Bronchial epithelial cell (primary cell): Measurements from ENCODE around the gene RNF39. TPM values are rescaled to one million over a fixed set of nuclear protein-coding genes. Genes with fewer than 3 reads are reported as not detected.
A peak's percentile ranks its signal among the peaks of the same experiment; 100 is the strongest.

Experiments used
- DNase-seq: peaks from one replicate; pipeline ENCODE4 v3.0.0-alpha.2; 2010; ENCODE audit warnings: low read depth
- FAIRE-seq: peaks from 2 replicates; lab custom pipeline; 2011; peaks lifted over from hg19 to GRCh38; lab: Jason Lieb, UNC
- H3K27me3 ChIP-seq: 2 replicates; pipeline ENCODE4 v1.5.1; 2011; ENCODE audit warnings: low read length; ENCODE audit not compliant: control insufficient read depth, insufficient read depth
- H3K36me3 ChIP-seq: 2 replicates; pipeline ENCODE4 v1.5.1; 2011; ENCODE audit warnings: low read length; ENCODE audit not compliant: control insufficient read depth, insufficient read depth
- H3K4me3 ChIP-seq: 2 replicates; pipeline ENCODE4 v1.5.1; 2011; ENCODE audit warnings: mild to moderate bottlenecking, low read depth, low read length, control low read depth
- total RNA-seq: library from RNA; depleted of rRNA; stranded (reverse); fragments of >200 nt; gene quantifications from 2 replicates; pipeline ENCODE4 v1.2.1, GENCODE V29; 2014
- TF ChIP-seq, protein P1 (sequence below): IDR thresholded peaks from 2 replicates; pipeline ENCODE4 v1.5.1; 2011; ENCODE audit warnings: mild to moderate bottlenecking, moderate library complexity, low read length, control low read depth, inconsistent platforms; ENCODE audit not compliant: insufficient read depth, severe bottlenecking

The RNF39 gene
- total RNA-seq, 1 donor from 2014 or later: 1.6 TPM

DNA sequence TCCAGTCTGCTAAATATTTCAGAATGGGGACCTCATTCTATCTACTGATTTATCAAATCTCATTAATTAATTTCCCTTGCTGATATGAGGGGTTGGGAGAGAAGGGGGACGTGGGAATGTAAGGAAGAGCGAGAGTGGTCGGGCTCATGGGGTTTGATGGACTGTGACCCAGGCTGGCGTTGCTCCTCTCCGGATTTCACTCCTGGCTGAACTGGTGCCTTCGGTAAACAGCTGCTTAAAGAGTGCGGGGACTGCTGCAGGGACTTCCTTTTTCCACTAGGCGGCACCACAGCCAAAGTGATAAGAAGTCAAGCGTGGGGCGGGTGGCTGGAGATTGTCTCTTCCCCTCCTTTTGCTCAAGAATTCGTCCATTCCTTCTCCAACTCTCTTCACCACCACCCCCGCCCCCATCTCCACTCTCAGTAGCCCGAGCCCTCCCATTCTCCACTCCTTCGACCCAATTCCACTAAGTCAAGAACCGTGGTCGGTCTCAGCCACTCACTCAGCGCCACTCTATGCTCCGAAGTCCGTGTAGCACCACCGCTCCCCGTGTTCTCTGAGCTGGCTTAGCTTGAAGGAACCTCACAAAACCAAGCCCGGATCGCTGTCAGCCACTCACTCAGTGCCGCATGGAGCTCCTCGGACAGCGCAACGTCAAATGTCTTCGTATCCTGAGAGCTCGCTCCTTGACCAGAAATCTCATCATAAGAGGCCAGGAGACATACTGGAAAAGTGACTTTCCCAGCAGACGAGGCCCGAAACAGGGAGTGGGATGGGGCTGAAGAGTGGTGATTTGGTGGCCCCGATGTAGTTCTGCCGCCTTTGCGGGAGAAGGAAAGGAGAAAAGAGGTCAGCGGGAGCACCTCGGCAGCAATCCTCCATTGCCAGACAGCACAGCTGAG, 27.7 kb upstream of the RNF39 start:
- no peaks in the 10 kb centered on the region for H3K36me3 ChIP-seq
- H3K27me3 ChIP-seq: no peaks in the 10 kb centered on the region
- peak overlapping the region; percentile 37 for H3K4me3 ChIP-seq
- TF ChIP-seq, protein P1, sequence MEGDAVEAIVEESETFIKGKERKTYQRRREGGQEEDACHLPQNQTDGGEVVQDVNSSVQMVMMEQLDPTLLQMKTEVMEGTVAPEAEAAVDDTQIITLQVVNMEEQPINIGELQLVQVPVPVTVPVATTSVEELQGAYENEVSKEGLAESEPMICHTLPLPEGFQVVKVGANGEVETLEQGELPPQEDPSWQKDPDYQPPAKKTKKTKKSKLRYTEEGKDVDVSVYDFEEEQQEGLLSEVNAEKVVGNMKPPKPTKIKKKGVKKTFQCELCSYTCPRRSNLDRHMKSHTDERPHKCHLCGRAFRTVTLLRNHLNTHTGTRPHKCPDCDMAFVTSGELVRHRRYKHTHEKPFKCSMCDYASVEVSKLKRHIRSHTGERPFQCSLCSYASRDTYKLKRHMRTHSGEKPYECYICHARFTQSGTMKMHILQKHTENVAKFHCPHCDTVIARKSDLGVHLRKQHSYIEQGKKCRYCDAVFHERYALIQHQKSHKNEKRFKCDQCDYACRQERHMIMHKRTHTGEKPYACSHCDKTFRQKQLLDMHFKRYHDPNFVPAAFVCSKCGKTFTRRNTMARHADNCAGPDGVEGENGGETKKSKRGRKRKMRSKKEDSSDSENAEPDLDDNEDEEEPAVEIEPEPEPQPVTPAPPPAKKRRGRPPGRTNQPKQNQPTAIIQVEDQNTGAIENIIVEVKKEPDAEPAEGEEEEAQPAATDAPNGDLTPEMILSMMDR: peak; percentile 93
- no peak for FAIRE-seq
- peak; percentile 74 for DNase-seq

DNA sequence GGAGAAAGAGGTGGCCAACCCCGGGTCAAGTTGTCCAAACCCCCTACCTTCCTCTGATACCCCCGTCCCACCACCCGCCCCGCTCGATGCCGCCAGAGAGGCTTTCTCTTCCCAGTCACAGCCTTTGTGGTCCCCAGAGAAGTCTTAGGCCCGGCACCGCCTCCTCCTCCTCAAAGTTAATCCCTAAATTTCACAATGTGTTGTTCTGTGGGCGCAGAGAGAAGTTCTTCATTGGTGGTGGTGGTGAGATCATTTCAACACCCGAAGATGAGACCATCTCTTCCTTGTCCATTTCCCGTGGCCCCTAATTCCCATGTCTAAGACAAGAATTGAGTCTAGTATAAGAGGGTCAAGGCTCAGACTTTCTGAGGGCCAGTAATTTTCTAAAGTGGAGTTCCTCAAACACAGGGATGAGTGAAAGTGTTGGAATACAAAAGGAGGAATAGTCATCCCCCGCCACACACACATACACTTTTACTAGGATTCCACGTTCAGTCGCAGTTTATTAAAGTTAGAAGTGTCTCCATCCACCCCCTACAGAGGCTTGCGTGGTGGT, 26.9 kb upstream of the RNF39 start:
- peak; percentile 19 for DNase-seq
- FAIRE-seq: no peak
- Histone ChIP-seq H3K27me3 (no peaks in the 10 kb centered on the region), H3K36me3 (no peaks in the 10 kb centered on the region), H3K4me3 (peak overlapping the region; percentile 31)
- TF ChIP-seq, protein P1: no peak

DNA sequence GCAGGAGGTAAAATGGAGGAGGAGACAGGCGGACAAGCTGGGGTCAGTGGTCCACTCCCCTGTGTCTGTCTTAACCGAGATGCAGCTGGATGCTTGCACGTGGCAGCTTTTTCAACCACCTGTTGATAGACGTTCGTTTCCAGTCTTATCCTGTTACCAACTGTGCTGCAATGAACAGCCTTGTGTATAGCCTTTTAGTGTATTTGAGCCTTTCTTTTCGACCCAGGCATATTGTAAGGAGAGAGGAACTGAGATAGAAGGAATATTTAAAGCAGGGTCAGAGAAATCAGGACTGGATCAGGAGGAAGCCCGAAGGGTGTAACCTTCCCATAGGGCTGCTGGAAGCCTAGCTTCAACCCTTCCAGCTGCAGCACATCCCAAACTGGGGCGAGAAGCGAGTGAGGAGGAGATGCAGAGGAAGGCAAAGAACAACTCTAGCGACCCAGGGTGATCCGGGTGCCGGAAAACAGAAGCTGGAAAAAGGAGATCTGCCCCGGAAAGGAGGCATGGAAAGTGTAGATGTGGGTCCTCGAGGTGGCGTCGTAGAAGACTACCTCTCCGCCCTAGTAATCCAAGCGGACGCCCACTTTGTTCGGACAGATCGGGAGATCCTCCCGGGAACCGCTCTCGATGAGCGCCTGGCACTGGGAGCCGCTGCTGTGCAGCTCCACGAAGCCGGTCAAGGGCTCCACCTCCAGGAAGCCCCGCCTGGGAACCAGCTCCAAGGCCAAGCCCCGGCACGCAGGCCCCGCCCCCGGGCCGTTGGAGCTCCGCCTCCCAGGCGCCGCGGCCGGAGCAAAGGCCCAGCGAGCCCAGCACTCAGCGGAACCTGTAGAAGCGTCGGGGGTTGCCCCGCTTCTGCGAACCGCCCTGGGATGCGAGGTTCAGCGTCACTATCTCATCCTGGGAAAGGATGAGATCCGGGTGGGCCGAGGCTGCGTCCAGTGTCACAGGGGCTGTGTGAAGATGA, 26.2 kb upstream of the RNF39 start:
- FAIRE-seq: no peak
- Histone ChIP-seq H3K27me3 (no peaks in the 10 kb centered on the region), H3K36me3 (no peaks in the 10 kb centered on the region), H3K4me3 (peak overlapping the region; percentile 31)
- TF ChIP-seq, protein P1: peak; percentile 28
- DNase-seq: peak; percentile 76

DNA sequence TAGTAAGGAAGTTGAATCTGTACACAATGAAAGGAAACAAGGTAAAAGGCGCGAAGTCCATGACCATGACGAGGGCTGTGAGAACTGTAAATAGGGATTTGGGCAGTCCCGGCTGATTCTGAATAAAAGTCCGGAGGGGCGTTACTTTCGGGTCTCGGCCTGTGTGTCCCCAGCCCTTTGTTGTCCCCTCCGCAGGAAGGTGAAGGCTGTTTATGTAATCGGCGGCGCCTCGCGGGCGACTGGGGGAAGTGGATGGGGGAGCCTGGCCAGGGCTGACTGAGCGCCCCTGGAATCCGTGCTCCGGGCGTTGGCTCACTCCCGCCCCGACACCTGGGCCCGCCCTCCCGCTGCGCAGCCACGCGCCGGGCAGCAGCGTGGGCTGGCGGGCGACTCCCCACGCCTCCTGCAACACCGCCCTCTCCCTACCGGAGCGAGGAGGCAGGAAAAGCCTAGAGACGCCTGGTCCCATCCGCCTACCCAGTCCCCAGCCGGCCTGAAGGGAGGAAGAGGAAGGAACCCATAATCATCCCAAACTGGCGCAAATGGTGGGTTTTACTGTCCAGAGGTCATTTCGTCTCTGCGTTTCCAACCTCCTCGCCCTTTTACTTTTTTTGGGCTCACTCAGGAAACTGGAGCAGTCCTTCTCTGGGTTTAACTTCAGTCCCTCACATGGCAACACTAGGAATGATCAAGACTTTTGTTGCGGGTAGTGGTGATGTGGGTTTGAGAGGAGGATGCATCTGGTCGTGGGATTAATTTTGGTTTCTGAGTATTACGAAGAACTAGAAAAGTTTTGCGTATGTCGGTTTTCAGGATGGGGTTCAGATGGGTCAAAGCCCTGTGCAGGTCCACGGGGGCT, 25.2 kb upstream of the RNF39 start:
- no peaks in the 10 kb centered on the region for H3K27me3 ChIP-seq
- TF ChIP-seq, protein P1: peak; percentile 18
- no peaks in the 10 kb centered on the region for H3K36me3 ChIP-seq
- peak; percentile 58 for DNase-seq
- H3K4me3 ChIP-seq: peak overlapping the region; percentile 31
- no peak for FAIRE-seq

DNA sequence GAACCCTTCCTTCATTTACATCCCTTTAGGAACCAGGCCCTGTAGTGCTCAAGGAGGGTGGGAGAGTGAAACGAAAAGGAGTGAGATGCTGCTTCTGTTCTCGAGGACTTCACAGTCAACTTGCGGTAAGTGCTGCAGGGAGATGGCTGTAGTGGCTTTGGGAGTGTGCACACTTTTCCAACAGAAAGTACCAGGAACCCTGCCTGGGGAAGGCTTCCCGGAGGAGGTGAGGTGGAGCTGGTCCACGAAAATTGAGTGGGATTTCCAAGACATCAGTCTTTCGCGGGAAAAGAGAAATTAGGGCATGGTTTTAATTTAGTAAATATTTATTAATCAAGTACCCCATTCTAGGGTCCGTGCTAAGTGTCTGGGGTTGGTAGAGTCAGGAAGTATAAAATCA, 24.6 kb upstream of the RNF39 start:
- Histone ChIP-seq H3K4me3 (peak overlapping the region; percentile 31), H3K27me3 (no peaks in the 10 kb centered on the region), H3K36me3 (no peaks in the 10 kb centered on the region)
- FAIRE-seq (no peak), DNase-seq (no peak)
- TF ChIP-seq, protein P1: no peak
